Measurements from ENCODE around the gene A3GALT2. TPM values are rescaled to one million over a fixed set of nuclear protein-coding genes. Genes with fewer than 3 reads are reported as not detected.

The A3GALT2 gene
- not detected for polyA plus RNA-seq

GRCh38 chr1:33320619-33321165 lies at the start of gene A3GALT2:
TSS of gene A3GALT2 (minus strand) at chr1:33321098. CDS start at chr1:33321098, 0 bp downstream.
- Mint-ChIP-seq H3K36me3 (peaks cover 3% of the 10 kb centered on the region), H3K4me1 (peaks cover 0 to 2% (median 0%) of the 10 kb centered on the region in 3 donors), H3K4me3 (no peak within 1 kb of the TSS), H3K9me3 (no peaks in the 10 kb centered on the region), H3K27me3 (peaks cover 5% of the 10 kb centered on the region), H3K27ac (peak within 1 kb of the TSS in 1 of 3 donors; percentile 59)

- Mint-ChIP-seq H3K36me3 (no peaks in the 10 kb centered on the region), H3K27ac (no peak overlapping the region), H3K4me1 (peaks cover 0 to 1% (median 0%) of the 10 kb centered on the region in 3 donors), H3K9me3 (no peaks in the 10 kb centered on the region), H3K4me3 (no peak overlapping the region), H3K27me3 (peaks cover 7% of the 10 kb centered on the region)
Measured at GRCh38 chr1:33370301-33370700, 49.4 kb upstream of the A3GALT2 start.

GRCh38 chr1:33369764-33370163 lies 48.9 kb upstream of the A3GALT2 start:
- no peaks in the 10 kb centered on the region for H3K36me3 Mint-ChIP-seq
- H3K27me3 Mint-ChIP-seq, result peaks cover 7% of the 10 kb centered on the region
- no peaks in the 10 kb centered on the region for H3K9me3 Mint-ChIP-seq
- H3K4me3 Mint-ChIP-seq, result no peak overlapping the region
- H3K4me1 Mint-ChIP-seq, result peaks cover 0 to 1% (median 0%) of the 10 kb centered on the region in 3 donors
- no peak overlapping the region for H3K27ac Mint-ChIP-seq

- Mint-ChIP-seq H3K27ac (no peak overlapping the region), H3K36me3 (no peaks in the 10 kb centered on the region), H3K4me1 (peaks cover 0 to 1% (median 0%) of the 10 kb centered on the region in 3 donors), H3K9me3 (no peaks in the 10 kb centered on the region), H3K4me3 (no peak overlapping the region), H3K27me3 (peaks cover 7% of the 10 kb centered on the region)
Measured at GRCh38 chr1:33369081-33369480, 48.2 kb upstream of the A3GALT2 start.

GRCh38 chr1:33368431-33368830 lies 47.5 kb upstream of the A3GALT2 start:
- peaks cover 7% of the 10 kb centered on the region for H3K27me3 Mint-ChIP-seq
- H3K4me1 Mint-ChIP-seq, result peaks cover 0 to 1% (median 0%) of the 10 kb centered on the region in 3 donors
- H3K4me3 Mint-ChIP-seq, result no peak overlapping the region
- H3K9me3 Mint-ChIP-seq, result no peaks in the 10 kb centered on the region
- H3K36me3 Mint-ChIP-seq, result no peaks in the 10 kb centered on the region
- H3K27ac Mint-ChIP-seq, result no peak overlapping the region

GRCh38 chr1:33367485-33368405 lies 46.8 kb upstream of the A3GALT2 start:
- no peaks in the 10 kb centered on the region for H3K9me3 Mint-ChIP-seq
- H3K4me3 Mint-ChIP-seq, result no peak overlapping the region
- H3K27me3 Mint-ChIP-seq, result peaks cover 7% of the 10 kb centered on the region
- no peaks in the 10 kb centered on the region for H3K36me3 Mint-ChIP-seq
- no peak overlapping the region for H3K27ac Mint-ChIP-seq
- H3K4me1 Mint-ChIP-seq, result peaks cover 0 to 1% (median 0%) of the 10 kb centered on the region in 3 donors

GRCh38 chr1:33366762-33367484 lies 46.0 kb upstream of the A3GALT2 start:
- H3K36me3 Mint-ChIP-seq, result no peaks in the 10 kb centered on the region
- H3K4me1 Mint-ChIP-seq, result peaks cover 0 to 1% (median 0%) of the 10 kb centered on the region in 3 donors
- no peak overlapping the region for H3K4me3 Mint-ChIP-seq
- peaks cover 7% of the 10 kb centered on the region for H3K27me3 Mint-ChIP-seq
- H3K9me3 Mint-ChIP-seq, result no peaks in the 10 kb centered on the region
- H3K27ac Mint-ChIP-seq, result no peak overlapping the region

- Mint-ChIP-seq H3K27me3 (peaks cover 5% of the 10 kb centered on the region), H3K9me3 (no peaks in the 10 kb centered on the region), H3K27ac (no peak overlapping the region), H3K4me3 (no peak overlapping the region), H3K4me1 (peaks cover 0 to 1% (median 0%) of the 10 kb centered on the region in 3 donors), H3K36me3 (no peaks in the 10 kb centered on the region)
Measured at GRCh38 chr1:33365560-33365997, 44.7 kb upstream of the A3GALT2 start.

- no peak overlapping the region for H3K4me3 Mint-ChIP-seq
- no peaks in the 10 kb centered on the region for H3K36me3 Mint-ChIP-seq
- H3K27ac Mint-ChIP-seq, result peak overlapping the region in 1 of 3 donors; percentile 3
- peaks cover 5% of the 10 kb centered on the region for H3K27me3 Mint-ChIP-seq
- H3K4me1 Mint-ChIP-seq, result peaks cover 0 to 1% (median 0%) of the 10 kb centered on the region in 3 donors
- H3K9me3 Mint-ChIP-seq, result no peaks in the 10 kb centered on the region
Measured at GRCh38 chr1:33364565-33364918, 43.6 kb upstream of the A3GALT2 start.

GRCh38 chr1:33363470-33363861 lies 42.6 kb upstream of the A3GALT2 start:
- Mint-ChIP-seq H3K9me3 (no peaks in the 10 kb centered on the region), H3K27me3 (peaks cover 2% of the 10 kb centered on the region), H3K4me1 (peaks cover 0 to 1% (median 0%) of the 10 kb centered on the region in 3 donors), H3K36me3 (no peaks in the 10 kb centered on the region), H3K27ac (no peak overlapping the region), H3K4me3 (no peak overlapping the region)

GRCh38 chr1:33363021-33363420 lies 42.1 kb upstream of the A3GALT2 start:
- H3K4me3 Mint-ChIP-seq, result no peak overlapping the region
- peaks cover 2% of the 10 kb centered on the region for H3K27me3 Mint-ChIP-seq
- H3K4me1 Mint-ChIP-seq, result peaks cover 0 to 1% (median 0%) of the 10 kb centered on the region in 3 donors

GRCh38 chr1:33361532-33362235 lies 40.8 kb upstream of the A3GALT2 start:
- H3K27ac Mint-ChIP-seq, result peak overlapping the region in 1 of 3 donors; percentile 2
- no peaks in the 10 kb centered on the region for H3K36me3 Mint-ChIP-seq
- no peaks in the 10 kb centered on the region for H3K4me1 Mint-ChIP-seq
- H3K9me3 Mint-ChIP-seq, result no peaks in the 10 kb centered on the region
- H3K4me3 Mint-ChIP-seq, result no peak overlapping the region
- no peaks in the 10 kb centered on the region for H3K27me3 Mint-ChIP-seq

More at GRCh38 chr1:33363021-33363420, 42.1 kb upstream of the A3GALT2 start:
- Mint-ChIP-seq H3K27ac (no peak overlapping the region), H3K36me3 (no peaks in the 10 kb centered on the region), H3K9me3 (no peaks in the 10 kb centered on the region)

GRCh38 chr1:33360367-33360766 lies 39.5 kb upstream of the A3GALT2 start:
- Mint-ChIP-seq H3K36me3 (peaks cover 1% of the 10 kb centered on the region), H3K27me3 (no peaks in the 10 kb centered on the region), H3K27ac (no peak overlapping the region), H3K4me3 (no peak overlapping the region), H3K9me3 (no peaks in the 10 kb centered on the region), H3K4me1 (no peaks in the 10 kb centered on the region)

GRCh38 chr1:33359931-33360330 lies 39.0 kb upstream of the A3GALT2 start:
- Mint-ChIP-seq H3K4me3 (no peak overlapping the region), H3K9me3 (no peaks in the 10 kb centered on the region), H3K36me3 (peaks cover 4% of the 10 kb centered on the region), H3K27me3 (no peaks in the 10 kb centered on the region), H3K4me1 (no peaks in the 10 kb centered on the region), H3K27ac (no peak overlapping the region)
